Activated CD4-positive, alpha-beta T cell treated with anti-CD3 and anti-CD28 coated beads for 24 hours (primary cell): ENCODE measurements around the gene YAP1.

Experiments used
- DNase-seq, 2 donors: peaks; one replicate each; pipeline ENCODE4 v3.0.0-alpha.2; 2020; ENCODE audit warnings: low read depth in 2 of 2

Gene YAP1

GRCh38 chr11:102109896-102110760 lies at the start of gene YAP1:
TSS of gene YAP1 (plus strand) at chr11:102110447. CDS start at chr11:102110849, 402 bp downstream.
- peak; percentile 43 to 57 for DNase-seq

- DNase-seq, result no peak
These were observed 49.0 kb upstream of the YAP1 start for GRCh38 chr11:102061276-102061675.

GRCh38 chr11:102062106-102062505 lies 48.1 kb upstream of the YAP1 start:
- no peak for DNase-seq

- DNase-seq, result no peak
These were observed 45.9 kb upstream of the YAP1 start for GRCh38 chr11:102064316-102064715.

- DNase-seq, result no peak
These were observed 39.5 kb upstream of the YAP1 start for GRCh38 chr11:102070766-102071165.

GRCh38 chr11:102071497-102072472 lies 38.5 kb upstream of the YAP1 start:
- DNase-seq, result no peak

- DNase-seq, result no peak
These were observed 37.0 kb upstream of the YAP1 start for GRCh38 chr11:102073253-102073652.

- DNase-seq, result no peak
These were observed 30.6 kb upstream of the YAP1 start for GRCh38 chr11:102079625-102080024.

- DNase-seq, result no peak
These were observed 28.9 kb upstream of the YAP1 start for GRCh38 chr11:102081313-102081712.

GRCh38 chr11:102085864-102086551 lies 24.2 kb upstream of the YAP1 start:
- DNase-seq, result no peak

GRCh38 chr11:102097186-102097585 lies 13.1 kb upstream of the YAP1 start:
- DNase-seq, result no peak

- no peak for DNase-seq
These were observed 10.5 kb upstream of the YAP1 start for GRCh38 chr11:102099755-102100154.

- DNase-seq, result no peak
These were observed 1.4 kb upstream of the YAP1 start for GRCh38 chr11:102108734-102109440.

GRCh38 chr11:102110761-102111010 lies 439 bp downstream of the YAP1 start:
- no peak for DNase-seq

- DNase-seq, result no peak
These were observed 952 bp downstream of the YAP1 start for GRCh38 chr11:102111011-102111786.

GRCh38 chr11:102111787-102112508 lies 1.7 kb downstream of the YAP1 start:
- DNase-seq, result no peak

GRCh38 chr11:102112509-102112821 lies 2.2 kb downstream of the YAP1 start:
- DNase-seq, result no peak

- DNase-seq, result no peak
These were observed 3.8 kb downstream of the YAP1 start for GRCh38 chr11:102114032-102114431.

GRCh38 chr11:102115557-102115956 lies 5.3 kb downstream of the YAP1 start:
- no peak for DNase-seq
